OCI-LY1 (cell line): Measurements from ENCODE around the gene PTX4.

Experiments
- CTCF ChIP-seq: fragments of 200-600 bp; sonication (generic), shearing (Covaris generic); IDR thresholded peaks from 2 replicates; pipeline ENCODE4 v1.5.1; 2017; ENCODE audit warnings: mild to moderate bottlenecking, antibody characterized with exemption, low read length, moderate library complexity, mixed read lengths
- EZH2 ChIP-seq: fragments of 200-600 bp; sonication (generic), shearing (Covaris generic); IDR thresholded peaks from 2 replicates; pipeline ENCODE4 v1.8.0; 2017; ENCODE audit warnings: borderline replicate concordance, mixed run types, mild to moderate bottlenecking, antibody characterized with exemption, low read length, moderate library complexity, mixed read lengths

- no peak for TF ChIP-seq CTCF
- TF ChIP-seq EZH2, result no peak
Observed at GRCh38 chr16:1532081-1532760, 43.5 kb upstream of the PTX4 start.
